CD14-positive monocyte (primary cell): ENCODE data around the gene CD226. TPM values are rescaled to one million over a fixed set of nuclear protein-coding genes. Genes with fewer than 3 reads are reported as not detected.

Experiments
- DNase-seq, 3 donors: peaks; one replicate each; pipeline ENCODE4 v3.0.0-alpha.2; 2011 to 2022
- H2AFZ ChIP-seq: 2 replicates; pipeline ENCODE4 v1.6.0; 2012; ENCODE audit warnings: mild to moderate bottlenecking, low read depth, low read length, inconsistent platforms; ENCODE audit not compliant: insufficient read depth, poor library complexity, severe bottlenecking
- H3K27ac ChIP-seq, 2 donors: 1 replicate in 1 of 2; 2 replicates in 1 of 2; pipeline ENCODE4 v1.5.1; 2012 to 2013; ENCODE audit warnings: low read length in 2 of 2, control low read depth in 1 of 2, inconsistent platforms in 1 of 2, low read depth in 1 of 2, mild to moderate bottlenecking in 1 of 2
- H3K27me3 ChIP-seq, 2 donors: one replicate each; pipeline versions ENCODE4 v1.6.0 to v1.6.1; 2011 to 2013; ENCODE audit warnings: low read length in 2 of 2; ENCODE audit not compliant: control insufficient read depth in 2 of 2, insufficient read depth in 2 of 2
- H3K36me3 ChIP-seq, 2 donors: replicated peaks in 1 of 2; 1 replicate in 1 of 2; 2 replicates in 1 of 2; pipeline versions ENCODE4 v1.5.1 to v1.6.1; 2012 to 2013; ENCODE audit warnings: low read length in 2 of 2, control low read depth in 1 of 2, inconsistent platforms in 1 of 2, mild to moderate bottlenecking in 1 of 2; ENCODE audit not compliant: insufficient read depth in 2 of 2, control insufficient read depth in 1 of 2
- H3K4me1 ChIP-seq, 2 donors: 1 replicate in 1 of 2; 2 replicates in 1 of 2; pipeline versions ENCODE4 v1.5.1 to v1.6.1; 2012 to 2013; ENCODE audit warnings: low read length in 2 of 2, control low read depth in 1 of 2, inconsistent platforms in 1 of 2, mild to moderate bottlenecking in 1 of 2, moderate library complexity in 1 of 2; ENCODE audit not compliant: insufficient read depth in 2 of 2, control insufficient read depth in 1 of 2
- H3K4me2 ChIP-seq: replicated peaks from 2 replicates; pipeline ENCODE3; 2012; ENCODE audit warnings: low read length, moderate library complexity, mild to moderate bottlenecking; ENCODE audit not compliant: poor library complexity, severe bottlenecking; ENCODE audit errors: extremely low read depth
- H3K4me3 ChIP-seq, 3 experiments: fragments of 200-600 bp in 1 of 3; sonication (generic) in 1 of 3; replicated peaks in 1 of 3; 1 replicate in 2 of 3; 2 replicates in 1 of 3; pipeline ENCODE4 v1.5.1; 2011 to 2013; ENCODE audit warnings: low read length in 3 of 3, mild to moderate bottlenecking in 3 of 3, control low read depth in 2 of 3, low read depth in 2 of 3, inconsistent platforms in 1 of 3, moderate library complexity in 1 of 3
- H3K79me2 ChIP-seq: 2 replicates; pipeline ENCODE4 v1.6.0; 2012; ENCODE audit warnings: mild to moderate bottlenecking, control low read depth, inconsistent platforms, low read length, moderate library complexity; ENCODE audit not compliant: insufficient read depth
- H3K9ac ChIP-seq: 2 replicates; pipeline ENCODE4 v1.6.0; 2017; ENCODE audit warnings: low read length, mild to moderate bottlenecking; ENCODE audit not compliant: insufficient read depth, poor library complexity, severe bottlenecking
- H3K9me3 ChIP-seq, 2 donors: replicated peaks in 1 of 2; 1 replicate in 1 of 2; 2 replicates in 1 of 2; pipeline versions ENCODE4 v1.5.1 to v1.6.1; 2012 to 2013; ENCODE audit warnings: low read length in 2 of 2, control low read depth in 1 of 2; ENCODE audit not compliant: control insufficient read depth in 1 of 2, insufficient read depth in 1 of 2
- H4K20me1 ChIP-seq: 2 replicates; pipeline ENCODE4 v1.6.0; 2012; ENCODE audit warnings: mild to moderate bottlenecking, low read length, control low read depth, moderate library complexity; ENCODE audit not compliant: insufficient read depth
- H3K27ac Mint-ChIP-seq, 7 donors: one replicate each; pipeline ENCODE4 v1.8.0; 2020; ENCODE audit warnings: mild to moderate bottlenecking in 7 of 7, mixed read lengths in 7 of 7, moderate library complexity in 6 of 7, inconsistent platforms in 2 of 7
- H3K27me3 Mint-ChIP-seq, 3 donors: one replicate each; pipeline ENCODE4 v1.8.0; 2021 to 2022; ENCODE audit warnings: low read depth in 3 of 3, mild to moderate bottlenecking in 3 of 3, mixed read lengths in 3 of 3, moderate library complexity in 3 of 3, inconsistent platforms in 1 of 3
- H3K36me3 Mint-ChIP-seq, 2 donors: one replicate each; pipeline ENCODE4 v1.8.0; 2020; ENCODE audit warnings: mixed read lengths in 2 of 2, inconsistent platforms in 1 of 2, mild to moderate bottlenecking in 1 of 2
- H3K4me1 Mint-ChIP-seq: one replicate; pipeline ENCODE4 v1.8.0; 2020; ENCODE audit warnings: mild to moderate bottlenecking, mixed read lengths
- H3K4me3 Mint-ChIP-seq, 2 donors: one replicate each; pipeline ENCODE4 v1.8.0; 2020; ENCODE audit warnings: mild to moderate bottlenecking in 2 of 2, mixed read lengths in 2 of 2, moderate library complexity in 1 of 2
- H3K9me3 Mint-ChIP-seq, 7 donors: one replicate each; pipeline ENCODE4 v1.8.0; 2020 to 2022; ENCODE audit warnings: mixed read lengths in 7 of 7, mild to moderate bottlenecking in 6 of 7, moderate library complexity in 6 of 7, inconsistent platforms in 2 of 7
- WGBS: methylation state at CpG from one replicate; pipeline ENCODE4 v1.1.5; 2013; ENCODE audit warnings: missing lambda C conversion rate; ENCODE audit not compliant: insufficient coverage; 5-methylcytosine and 5-hydroxymethylcytosine counted together
- intact Hi-C, 2 donors: fragments of 100-400 bp; cut with micrococcal nuclease; formaldehyde crosslinking; loops; one replicate each; pipeline versions ENCODE4 v1.15.0 to v1.15.1; 2023
- polyA plus RNA-seq, 3 donors: library from polyadenylated mRNA; depleted of rRNA in 1 of 3; unstranded in 2 of 3; stranded (reverse) in 1 of 3; fragments of 300-500 nt in 2 of 3; fragments of >200 nt in 1 of 3; fragmentation: Illumina TruSeq in 2 of 3; gene quantifications; 1 replicate in 2 of 3; 2 replicates in 1 of 3; pipeline ENCODE4 v1.2.3, GENCODE V29; 2012 to 2021
- TF ChIP-seq, protein P1 (sequence below): fragments of 200-600 bp; IDR thresholded peaks from one replicate; pipeline ENCODE4 v1.8.0; 2022; ENCODE audit warnings: antibody characterized with exemption, mild to moderate bottlenecking

CD226 gene
- polyA plus RNA-seq, 3 donors: 0.53 to 1.1 (median 0.65) TPM

GRCh38 chr18:69853051-69853450 lies 94.6 kb downstream of the CD226 start:
- H3K79me2 ChIP-seq: no peaks in the 10 kb centered on the region
- no peak overlapping the region for H3K9ac ChIP-seq
- peaks cover 0 to 7% (median 4%) of the 10 kb centered on the region in 7 donors for H3K9me3 Mint-ChIP-seq
- H3K4me3 ChIP-seq: no peak overlapping the region
- DNase-seq: no peak
- no peaks in the 10 kb centered on the region for H3K4me1 Mint-ChIP-seq
- no peak overlapping the region for H3K4me2 ChIP-seq
- H3K36me3 Mint-ChIP-seq: no peaks in the 10 kb centered on the region
- TF ChIP-seq, protein P1, sequence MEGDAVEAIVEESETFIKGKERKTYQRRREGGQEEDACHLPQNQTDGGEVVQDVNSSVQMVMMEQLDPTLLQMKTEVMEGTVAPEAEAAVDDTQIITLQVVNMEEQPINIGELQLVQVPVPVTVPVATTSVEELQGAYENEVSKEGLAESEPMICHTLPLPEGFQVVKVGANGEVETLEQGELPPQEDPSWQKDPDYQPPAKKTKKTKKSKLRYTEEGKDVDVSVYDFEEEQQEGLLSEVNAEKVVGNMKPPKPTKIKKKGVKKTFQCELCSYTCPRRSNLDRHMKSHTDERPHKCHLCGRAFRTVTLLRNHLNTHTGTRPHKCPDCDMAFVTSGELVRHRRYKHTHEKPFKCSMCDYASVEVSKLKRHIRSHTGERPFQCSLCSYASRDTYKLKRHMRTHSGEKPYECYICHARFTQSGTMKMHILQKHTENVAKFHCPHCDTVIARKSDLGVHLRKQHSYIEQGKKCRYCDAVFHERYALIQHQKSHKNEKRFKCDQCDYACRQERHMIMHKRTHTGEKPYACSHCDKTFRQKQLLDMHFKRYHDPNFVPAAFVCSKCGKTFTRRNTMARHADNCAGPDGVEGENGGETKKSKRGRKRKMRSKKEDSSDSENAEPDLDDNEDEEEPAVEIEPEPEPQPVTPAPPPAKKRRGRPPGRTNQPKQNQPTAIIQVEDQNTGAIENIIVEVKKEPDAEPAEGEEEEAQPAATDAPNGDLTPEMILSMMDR: no peak
- H3K4me3 Mint-ChIP-seq: no peak overlapping the region
- no peaks in the 10 kb centered on the region for H3K4me1 ChIP-seq
- intact Hi-C loops: no loop called here
- no peaks in the 10 kb centered on the region for H3K27me3 ChIP-seq
- peaks cover 0 to 3% (median 2%) of the 10 kb centered on the region in 3 donors for H3K27me3 Mint-ChIP-seq
- H3K27ac ChIP-seq: no peak overlapping the region
- H2AFZ ChIP-seq: no peak overlapping the region
- no peaks in the 10 kb centered on the region for H3K9me3 ChIP-seq
- no peaks in the 10 kb centered on the region for H3K36me3 ChIP-seq
- WGBS: 100% methylated on average over 1 of the region's 4 CpGs
- no peak overlapping the region for H3K27ac Mint-ChIP-seq
- no peaks in the 10 kb centered on the region for H4K20me1 ChIP-seq

DNA sequence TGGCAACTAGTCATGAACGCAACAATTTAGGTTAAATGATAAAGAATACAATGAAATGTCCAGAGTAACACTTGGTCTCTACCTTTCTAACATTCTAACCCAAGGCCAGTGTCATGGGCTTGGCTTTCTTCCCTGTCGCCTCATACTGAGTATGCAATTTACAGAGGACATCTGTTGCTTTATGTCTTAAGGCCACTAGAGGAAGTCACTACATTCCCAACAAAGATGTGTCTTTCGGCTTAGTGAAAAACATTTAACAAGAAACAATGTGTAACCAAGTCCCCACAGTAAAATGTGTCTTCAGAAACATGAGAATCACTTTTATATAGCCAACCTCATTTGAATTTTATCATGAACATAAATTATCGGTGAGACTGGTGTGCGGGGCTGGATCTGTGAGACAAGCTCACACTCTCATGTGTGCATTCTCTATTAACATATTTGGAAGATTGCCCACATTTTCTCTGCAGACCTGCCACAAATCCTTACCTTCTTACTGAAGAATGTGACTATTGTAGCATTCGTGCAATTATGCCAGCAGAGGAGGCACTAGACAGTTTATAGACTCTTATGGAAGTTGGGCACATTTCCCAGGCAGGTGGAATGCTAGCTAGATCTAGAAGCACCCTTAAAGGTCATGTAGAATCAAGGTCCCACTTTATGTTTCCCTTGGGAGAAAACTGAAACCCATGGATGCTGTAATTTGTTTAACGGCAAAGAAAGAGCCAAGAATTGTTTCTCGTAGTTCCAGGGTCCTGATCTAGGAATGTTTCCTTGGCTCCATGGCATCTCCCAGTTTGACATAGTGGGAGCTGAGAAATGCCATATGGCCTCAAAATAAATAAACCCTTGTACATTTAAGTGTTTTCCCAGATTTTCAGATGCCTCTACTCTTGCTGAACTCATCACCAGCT lies 101.8 kb downstream of the CD226 start:
- no peaks in the 10 kb centered on the region for H3K9me3 ChIP-seq
- H3K4me2 ChIP-seq: no peak overlapping the region
- no peak overlapping the region for H3K27ac ChIP-seq
- H4K20me1 ChIP-seq: no peaks in the 10 kb centered on the region
- TF ChIP-seq, protein P1: peak; percentile 8
- H3K9ac ChIP-seq: no peak overlapping the region
- H3K79me2 ChIP-seq: no peaks in the 10 kb centered on the region
- Mint-ChIP-seq H3K9me3 (no peaks in the 10 kb centered on the region), H3K27ac (no peak overlapping the region), H3K36me3 (no peaks in the 10 kb centered on the region), H3K4me1 (no peaks in the 10 kb centered on the region), H3K4me3 (no peak overlapping the region), H3K27me3 (peaks cover 0 to 2% (median 2%) of the 10 kb centered on the region in 3 donors)
- H3K36me3 ChIP-seq: no peaks in the 10 kb centered on the region
- intact Hi-C loops: no loop called here
- no peak overlapping the region for H3K4me3 ChIP-seq
- 89% methylated on average over 3 of the region's 8 CpGs for WGBS
- H3K27me3 ChIP-seq: no peaks in the 10 kb centered on the region
- H2AFZ ChIP-seq: no peak overlapping the region
- no peak for DNase-seq
- no peaks in the 10 kb centered on the region for H3K4me1 ChIP-seq
